HG02938 (cell line): ENCODE data around the gene NPC1L1.

Source experiments
- ATAC-seq: cut with Tn5 transposase; IDR thresholded peaks from one replicate; pipeline ENCODE4 v1.9.1; 2021; ENCODE audit warnings: mild to moderate bottlenecking, moderate library complexity; ENCODE audit not compliant: unreplicated experiment

Gene NPC1L1

GRCh38 chr7:44541028-44541869, at the start of gene NPC1L1:
Gene NPC1L1 (minus strand): TSS chr7:44541330. CDS start chr7:44541259, 71 bp downstream.
- ATAC-seq: no peak

DNA sequence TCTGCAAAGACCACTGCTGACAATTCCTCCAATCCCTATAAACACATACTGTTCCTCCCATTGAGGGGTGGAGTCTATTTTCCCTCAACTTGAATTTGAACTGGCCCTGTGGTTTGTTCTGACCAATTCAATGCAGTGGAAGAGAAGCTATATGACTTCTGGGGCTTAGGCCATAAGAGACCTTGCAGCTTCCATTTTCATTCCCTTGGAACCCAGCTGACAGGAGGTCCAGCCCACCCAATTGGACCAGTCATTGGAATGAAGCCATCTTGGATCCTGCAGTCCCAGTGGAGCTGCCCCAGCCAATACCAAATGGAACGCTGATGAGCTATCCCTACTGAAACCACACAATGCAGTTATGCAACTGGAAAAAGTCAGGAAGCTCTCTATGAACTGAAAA, 49.8 kb upstream of the NPC1L1 start:
- ATAC-seq: no peak

GRCh38 chr7:44587843-44588711, 46.9 kb upstream of the NPC1L1 start:
- no peak for ATAC-seq

GRCh38 chr7:44583146-44583865, 42.2 kb upstream of the NPC1L1 start:
- ATAC-seq: no peak

GRCh38 chr7:44581879-44582603, 40.9 kb upstream of the NPC1L1 start, which contains the start of gene TMED4:
Gene TMED4 (minus strand): TSS chr7:44582231. CDS start chr7:44582206, 25 bp downstream.
- ATAC-seq: peak; percentile 87

- ATAC-seq: peak; percentile 19
These were observed 40.1 kb upstream of the NPC1L1 start for GRCh38 chr7:44580945-44581878.

DNA sequence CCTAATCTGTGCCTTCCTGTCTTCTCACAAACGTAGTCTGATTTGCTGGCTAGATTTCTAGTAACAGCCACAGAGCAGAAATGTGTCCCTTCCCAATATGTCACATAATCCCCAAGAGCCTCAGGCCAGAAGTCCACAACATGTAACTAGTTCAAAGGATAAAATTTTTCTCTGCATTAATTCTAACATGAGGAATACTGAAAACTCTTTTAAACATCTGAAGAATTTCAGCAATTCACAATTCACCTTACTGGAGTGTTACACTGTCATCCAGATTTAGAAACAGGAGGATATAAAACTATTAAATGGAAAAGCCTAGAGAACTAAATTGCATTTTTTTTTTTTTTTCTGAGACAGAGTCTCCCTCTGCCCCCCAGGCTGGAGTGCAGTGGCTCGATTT, 35.1 kb upstream of the NPC1L1 start:
- no peak for ATAC-seq

GRCh38 chr7:44575054-44575453, 33.9 kb upstream of the NPC1L1 start:
- ATAC-seq: no peak

GRCh38 chr7:44574287-44574872, 33.2 kb upstream of the NPC1L1 start:
- no peak for ATAC-seq

GRCh38 chr7:44573464-44574286, 32.5 kb upstream of the NPC1L1 start, which contains the start of gene DDX56:
Gene DDX56 (minus strand): TSS chr7:44573908. CDS start chr7:44573895, 13 bp downstream.
- peak; percentile 91 for ATAC-seq

DNA sequence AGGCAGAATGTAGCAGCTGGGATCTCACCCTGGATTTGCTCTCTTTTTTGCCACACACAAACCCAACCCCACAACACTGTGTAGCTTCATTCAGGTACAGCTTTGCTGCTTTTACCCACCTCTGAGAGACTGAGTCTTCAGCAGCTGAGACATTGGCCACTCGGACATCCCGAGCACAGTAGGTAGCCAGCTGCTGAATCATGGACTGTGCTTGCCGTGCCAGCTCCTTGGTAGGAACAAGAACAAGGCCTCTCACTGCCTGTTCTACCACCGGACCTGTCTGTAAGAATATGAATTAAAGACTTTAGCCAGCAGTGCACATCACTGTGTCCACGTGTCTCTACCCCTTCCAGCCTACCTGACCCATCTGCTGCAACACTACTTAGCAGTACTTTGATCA, 31.6 kb upstream of the NPC1L1 start:
- ATAC-seq: no peak

DNA sequence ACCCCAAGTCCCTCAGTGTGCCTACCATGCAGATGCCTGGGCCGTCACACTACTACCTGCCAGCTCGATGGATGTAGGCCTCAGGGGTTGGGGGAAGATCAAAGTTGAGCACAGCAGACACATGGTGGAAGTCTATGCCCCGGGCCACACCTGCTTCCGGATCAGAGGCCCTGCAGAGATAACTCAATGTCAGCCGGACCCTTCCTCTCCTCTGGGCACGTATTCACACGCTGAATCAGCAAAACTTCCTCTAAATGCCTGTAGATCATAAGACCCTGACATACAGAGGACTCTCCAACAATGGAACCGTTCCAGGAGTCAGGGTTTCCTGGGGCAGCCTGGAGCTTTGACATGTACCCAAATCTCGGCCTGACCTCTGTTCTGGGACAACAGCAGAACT, 28.8 kb upstream of the NPC1L1 start:
- no peak for ATAC-seq

GRCh38 chr7:44568771-44569560, 27.8 kb upstream of the NPC1L1 start:
- no peak for ATAC-seq

GRCh38 chr7:44567884-44568283, 26.8 kb upstream of the NPC1L1 start:
- no peak for ATAC-seq

DNA sequence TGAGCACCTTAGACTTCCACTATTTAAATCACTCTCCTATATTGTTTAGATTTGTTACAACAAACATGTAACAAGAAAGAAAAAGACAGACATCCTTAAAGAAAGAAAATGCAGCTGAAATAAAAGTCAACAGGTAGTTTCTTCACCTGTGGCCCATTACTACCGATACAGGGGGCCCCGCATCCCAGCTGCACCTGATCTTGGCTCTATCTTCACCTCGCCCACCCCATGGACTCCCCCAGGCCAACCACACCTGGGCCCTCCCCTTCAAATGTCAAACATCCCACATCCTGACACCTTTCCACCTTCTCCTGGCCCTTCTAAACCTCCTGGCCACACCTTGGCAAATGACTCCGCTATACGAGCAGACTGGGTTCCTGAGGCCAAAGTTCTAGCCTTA, 25.6 kb upstream of the NPC1L1 start:
- ATAC-seq: no peak

GRCh38 chr7:44565795-44566559, 24.8 kb upstream of the NPC1L1 start:
- ATAC-seq: no peak
